ENCODE data around the gene ENDOU. TPM values are rescaled to one million over a fixed set of nuclear protein-coding genes. Genes with fewer than 3 reads are reported as not detected.

Gene ENDOU
- total and polyA plus RNA-seq, 12 donors: 0.11 to 0.56 (median 0.29) TPM; not detected in 1

GRCh38 chr12:47745485-47746041 is 20.3 kb upstream of the ENDOU start:
- Histone ChIP-seq H3K9me3 (no peaks in the 10 kb centered on the region), H3K36me3 (peaks cover 0 to 60% (median 0%) of the 10 kb centered on the region in 9 donors), H3K4me1 (peaks cover 12 to 33% (median 20%) of the 10 kb centered on the region in 9 donors), H3K27me3 (peaks cover 0 to 5% (median 0%) of the 10 kb centered on the region in 7 donors), H3K27ac (no peak overlapping the region), H3K4me3 (no peak overlapping the region)
- WGBS, 2 donors: 53 to 59% methylated on average over 16 of the region's 16 CpGs
- intact Hi-C loops (cut with DNase I): no loop called here
- DNase-seq: no peak
- ATAC-seq: peak in 2 of 8 donors; percentile 24 to 28
- TF ChIP-seq, protein P1, sequence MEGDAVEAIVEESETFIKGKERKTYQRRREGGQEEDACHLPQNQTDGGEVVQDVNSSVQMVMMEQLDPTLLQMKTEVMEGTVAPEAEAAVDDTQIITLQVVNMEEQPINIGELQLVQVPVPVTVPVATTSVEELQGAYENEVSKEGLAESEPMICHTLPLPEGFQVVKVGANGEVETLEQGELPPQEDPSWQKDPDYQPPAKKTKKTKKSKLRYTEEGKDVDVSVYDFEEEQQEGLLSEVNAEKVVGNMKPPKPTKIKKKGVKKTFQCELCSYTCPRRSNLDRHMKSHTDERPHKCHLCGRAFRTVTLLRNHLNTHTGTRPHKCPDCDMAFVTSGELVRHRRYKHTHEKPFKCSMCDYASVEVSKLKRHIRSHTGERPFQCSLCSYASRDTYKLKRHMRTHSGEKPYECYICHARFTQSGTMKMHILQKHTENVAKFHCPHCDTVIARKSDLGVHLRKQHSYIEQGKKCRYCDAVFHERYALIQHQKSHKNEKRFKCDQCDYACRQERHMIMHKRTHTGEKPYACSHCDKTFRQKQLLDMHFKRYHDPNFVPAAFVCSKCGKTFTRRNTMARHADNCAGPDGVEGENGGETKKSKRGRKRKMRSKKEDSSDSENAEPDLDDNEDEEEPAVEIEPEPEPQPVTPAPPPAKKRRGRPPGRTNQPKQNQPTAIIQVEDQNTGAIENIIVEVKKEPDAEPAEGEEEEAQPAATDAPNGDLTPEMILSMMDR (IDR thresholded peaks at IDR 0.05): no peak

DNA sequence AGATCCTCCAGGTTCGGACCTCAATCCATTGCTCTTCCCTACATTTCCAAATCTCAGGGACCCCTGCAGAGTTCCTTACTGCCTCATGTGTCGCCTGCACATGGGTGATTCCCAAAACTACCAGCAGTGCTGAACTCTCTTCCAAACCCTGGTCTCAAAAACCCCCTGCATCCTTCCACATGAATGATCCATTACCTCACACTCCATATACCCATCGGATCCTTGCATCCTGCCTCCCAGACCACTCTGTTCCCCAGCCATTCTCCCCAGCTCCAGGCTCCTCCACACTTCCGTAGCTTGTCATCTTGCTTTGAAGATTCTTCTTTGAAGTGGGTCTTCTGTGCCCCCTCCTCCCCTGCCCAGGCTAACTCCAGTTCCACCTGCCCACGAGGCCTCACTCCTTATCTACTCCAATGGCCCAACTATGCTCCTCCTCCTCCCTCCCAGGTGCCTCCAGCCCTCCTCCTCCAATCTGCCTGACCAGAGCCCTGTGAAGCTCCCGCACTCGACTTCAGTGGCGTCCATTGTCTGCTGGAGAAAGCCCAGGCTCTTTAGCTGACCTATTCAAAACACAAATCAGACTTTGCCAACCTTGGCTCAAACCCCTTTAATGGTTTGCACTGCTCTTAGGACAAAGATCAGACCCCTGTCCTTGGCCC is 19.6 kb upstream of the ENDOU start:
- H3K36me3 ChIP-seq: peaks cover 0 to 53% (median 0%) of the 10 kb centered on the region in 9 donors
- TF ChIP-seq, protein P1 (IDR thresholded peaks at IDR 0.05): no peak
- ATAC-seq: no peak
- intact Hi-C loops (cut with DNase I): loop anchor here in 1 of 10 donors (5.0 kb wide), 1 partner anchor 32 kb away; no protein-coding TSS in a partner anchor
- no peak for DNase-seq
- no peaks in the 10 kb centered on the region for H3K9me3 ChIP-seq
- peaks cover 14 to 39% (median 22%) of the 10 kb centered on the region in 9 donors for H3K4me1 ChIP-seq
- no peak overlapping the region for H3K27ac ChIP-seq
- peaks cover 0 to 5% (median 0%) of the 10 kb centered on the region in 7 donors for H3K27me3 ChIP-seq
- WGBS, 2 donors: 76 to 79% methylated on average over 8 of the region's 8 CpGs
- no peak overlapping the region for H3K4me3 ChIP-seq

DNA sequence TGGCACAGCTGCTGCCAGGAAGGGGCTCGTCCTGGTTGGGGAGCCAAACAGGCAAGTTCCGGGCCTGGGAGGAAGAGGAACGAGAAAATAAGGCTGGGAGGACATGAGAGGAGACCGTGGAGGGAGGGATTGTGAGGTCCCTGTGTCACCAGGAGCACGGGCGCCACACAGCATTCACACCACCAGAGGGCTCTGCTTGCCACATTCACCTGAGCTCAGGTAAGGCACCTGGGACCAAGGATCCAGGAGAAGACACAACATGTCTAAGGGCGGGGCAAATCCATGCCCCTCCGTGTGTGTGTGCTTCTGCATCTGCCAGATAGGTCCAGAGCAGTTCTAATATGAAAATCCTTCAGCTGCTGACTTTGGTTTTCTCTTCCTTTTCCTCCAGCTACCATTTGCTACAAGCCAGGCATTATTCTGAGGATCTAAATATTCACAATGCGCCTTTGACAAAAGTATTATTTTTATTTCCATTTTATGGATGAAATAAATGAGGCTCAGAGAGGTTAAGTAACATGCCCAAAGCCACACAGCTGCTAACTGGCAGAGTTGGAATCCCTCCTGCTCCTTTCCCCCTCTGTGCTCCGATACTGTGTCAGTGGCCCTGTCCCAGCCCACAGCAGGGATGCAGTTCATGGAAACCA is 18.8 kb upstream of the ENDOU start:
- intact Hi-C loops (cut with DNase I): loop anchor here in 1 of 10 donors (5.0 kb wide), 1 partner anchor 33 kb away; no protein-coding TSS in a partner anchor
- Histone ChIP-seq H3K4me1 (peaks cover 14 to 47% (median 28%) of the 10 kb centered on the region in 9 donors), H3K27me3 (peaks cover 0 to 5% (median 0%) of the 10 kb centered on the region in 7 donors), H3K36me3 (peaks cover 0 to 48% (median 0%) of the 10 kb centered on the region in 9 donors), H3K27ac (peak overlapping the region in 1 of 10 donors; percentile 5), H3K9me3 (no peaks in the 10 kb centered on the region), H3K4me3 (no peak overlapping the region)
- DNase-seq (no peak), ATAC-seq (no peak)
- WGBS, 2 donors: 70 to 73% methylated on average over 10 of the region's 10 CpGs
- TF ChIP-seq, protein P1 (IDR thresholded peaks at IDR 0.05): peak in 7 of 9 donors; percentile 10 to 46 (median 34)

GRCh38 chr12:47743311-47743860 is 18.1 kb upstream of the ENDOU start:
- Histone ChIP-seq H3K36me3 (peaks cover 0 to 48% (median 0%) of the 10 kb centered on the region in 9 donors), H3K4me3 (no peak overlapping the region), H3K27me3 (peaks cover 0 to 5% (median 0%) of the 10 kb centered on the region in 7 donors), H3K27ac (no peak overlapping the region), H3K4me1 (peaks cover 14 to 54% (median 31%) of the 10 kb centered on the region in 9 donors), H3K9me3 (no peaks in the 10 kb centered on the region)
- intact Hi-C loops (cut with DNase I): loop anchor here in 1 of 10 donors (5.0 kb wide), 1 partner anchor 34 kb away; no protein-coding TSS in a partner anchor
- WGBS, 2 donors: 83 to 90% methylated on average over 9 of the region's 9 CpGs
- no peak for ATAC-seq
- DNase-seq: no peak
- TF ChIP-seq, protein P1 (IDR thresholded peaks at IDR 0.05): no peak

All from heart right ventricle (tissue), 16 donors.